OCI-LY3 (cell line): ENCODE measurements around the gene EIF3L.

Source experiments
- EZH2phosphoT487 ChIP-seq: fragments of 200-600 bp; shearing (Covaris generic); IDR thresholded peaks from 2 replicates; pipeline ENCODE4 v1.6.1; 2018; ENCODE audit warnings: antibody characterized with exemption, mixed run types, low read depth
- TF ChIP-seq, protein P1 (sequence below): fragments of 200-600, 300-600 bp; sonication (generic); IDR thresholded peaks from 2 replicates; pipeline ENCODE4 v1.5.1; 2014; ENCODE audit warnings: antibody characterized with exemption, low read length, low read depth

DNA sequence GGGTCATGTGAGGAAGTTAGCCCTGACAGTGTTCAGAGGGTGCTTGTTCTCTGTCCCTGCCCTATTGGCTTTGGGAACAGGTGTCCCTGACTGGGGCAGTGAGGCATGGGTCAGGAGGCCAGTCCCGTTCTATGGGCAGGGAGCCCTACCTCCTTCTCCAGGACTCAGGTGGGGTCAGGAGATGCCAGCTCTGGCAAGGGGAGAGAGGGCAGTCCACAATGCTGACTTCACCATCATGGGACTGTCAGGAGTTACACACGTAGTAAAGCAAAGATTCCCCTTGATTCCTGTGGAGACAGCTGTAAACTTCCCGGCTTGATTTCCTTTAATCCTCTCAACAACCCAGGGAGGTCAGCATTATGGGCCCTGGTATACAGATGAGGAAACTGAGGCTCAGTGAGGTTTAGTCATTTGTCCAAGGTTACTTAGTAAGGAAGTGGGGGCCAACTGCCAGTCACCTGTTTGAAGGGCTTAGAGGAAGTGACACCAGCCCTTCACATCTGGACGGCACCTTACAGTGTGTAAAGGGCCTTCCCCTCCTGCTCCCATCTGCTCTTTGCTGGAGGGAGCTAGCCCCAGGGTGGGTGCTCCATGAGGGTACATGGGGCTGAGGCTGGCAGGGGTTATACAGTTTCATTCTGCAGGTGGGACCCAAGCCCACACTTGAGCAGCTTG, 68.8 kb downstream of the EIF3L start:
- TF ChIP-seq, protein P1, sequence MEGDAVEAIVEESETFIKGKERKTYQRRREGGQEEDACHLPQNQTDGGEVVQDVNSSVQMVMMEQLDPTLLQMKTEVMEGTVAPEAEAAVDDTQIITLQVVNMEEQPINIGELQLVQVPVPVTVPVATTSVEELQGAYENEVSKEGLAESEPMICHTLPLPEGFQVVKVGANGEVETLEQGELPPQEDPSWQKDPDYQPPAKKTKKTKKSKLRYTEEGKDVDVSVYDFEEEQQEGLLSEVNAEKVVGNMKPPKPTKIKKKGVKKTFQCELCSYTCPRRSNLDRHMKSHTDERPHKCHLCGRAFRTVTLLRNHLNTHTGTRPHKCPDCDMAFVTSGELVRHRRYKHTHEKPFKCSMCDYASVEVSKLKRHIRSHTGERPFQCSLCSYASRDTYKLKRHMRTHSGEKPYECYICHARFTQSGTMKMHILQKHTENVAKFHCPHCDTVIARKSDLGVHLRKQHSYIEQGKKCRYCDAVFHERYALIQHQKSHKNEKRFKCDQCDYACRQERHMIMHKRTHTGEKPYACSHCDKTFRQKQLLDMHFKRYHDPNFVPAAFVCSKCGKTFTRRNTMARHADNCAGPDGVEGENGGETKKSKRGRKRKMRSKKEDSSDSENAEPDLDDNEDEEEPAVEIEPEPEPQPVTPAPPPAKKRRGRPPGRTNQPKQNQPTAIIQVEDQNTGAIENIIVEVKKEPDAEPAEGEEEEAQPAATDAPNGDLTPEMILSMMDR = no peak
- no peak for TF ChIP-seq EZH2phosphoT487
